GM12865 (cell line): ENCODE results near the gene GJB1.
"Not testable (repeated sequence)": the region's sequence is repeated elsewhere in the genome, so short reads cannot be mapped to it uniquely, and the experiment has no call there.

Source experiments
- DNase-seq: peaks from one replicate; pipeline ENCODE4 v3.0.0; 2010; ENCODE audit warnings: low read depth
- H3K4me3 ChIP-seq: 2 replicates; pipeline ENCODE4 v1.5.1; 2011; ENCODE audit warnings: mild to moderate bottlenecking, low read depth, low read length, control low read depth
- TF ChIP-seq, protein P1 (sequence below): IDR thresholded peaks from 2 replicates; pipeline ENCODE4 v1.5.1; 2011; ENCODE audit warnings: low read length, control low read depth, low read depth, inconsistent platforms; ENCODE audit not compliant: insufficient read depth; ENCODE audit errors: missing control alignments

The GJB1 gene

DNA sequence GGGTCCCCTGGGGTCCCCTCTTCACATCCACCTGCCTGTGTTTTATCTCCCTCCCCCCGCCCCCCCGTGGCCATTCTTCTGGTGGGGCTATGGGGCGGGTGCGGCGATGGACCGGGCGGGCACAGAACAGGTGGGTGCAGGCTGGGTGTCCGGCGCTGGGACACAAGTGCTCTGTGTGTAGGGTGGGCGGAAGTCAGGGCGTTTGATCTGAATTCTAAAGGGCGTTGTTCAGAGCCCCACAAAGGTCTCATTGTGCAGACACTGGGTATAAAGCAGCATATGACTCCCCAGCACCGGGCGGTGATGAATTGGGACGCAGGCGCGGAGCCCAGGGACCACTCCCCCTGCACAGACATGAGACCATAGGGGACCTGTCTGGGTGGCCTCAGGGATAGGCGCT is at the start of gene GJB1:
GJB1 (plus strand) TSS at position 296 of the 400 bp plus-strand sequence. CDS start 484 bp downstream, outside the sequence.
- TF ChIP-seq, protein P1, sequence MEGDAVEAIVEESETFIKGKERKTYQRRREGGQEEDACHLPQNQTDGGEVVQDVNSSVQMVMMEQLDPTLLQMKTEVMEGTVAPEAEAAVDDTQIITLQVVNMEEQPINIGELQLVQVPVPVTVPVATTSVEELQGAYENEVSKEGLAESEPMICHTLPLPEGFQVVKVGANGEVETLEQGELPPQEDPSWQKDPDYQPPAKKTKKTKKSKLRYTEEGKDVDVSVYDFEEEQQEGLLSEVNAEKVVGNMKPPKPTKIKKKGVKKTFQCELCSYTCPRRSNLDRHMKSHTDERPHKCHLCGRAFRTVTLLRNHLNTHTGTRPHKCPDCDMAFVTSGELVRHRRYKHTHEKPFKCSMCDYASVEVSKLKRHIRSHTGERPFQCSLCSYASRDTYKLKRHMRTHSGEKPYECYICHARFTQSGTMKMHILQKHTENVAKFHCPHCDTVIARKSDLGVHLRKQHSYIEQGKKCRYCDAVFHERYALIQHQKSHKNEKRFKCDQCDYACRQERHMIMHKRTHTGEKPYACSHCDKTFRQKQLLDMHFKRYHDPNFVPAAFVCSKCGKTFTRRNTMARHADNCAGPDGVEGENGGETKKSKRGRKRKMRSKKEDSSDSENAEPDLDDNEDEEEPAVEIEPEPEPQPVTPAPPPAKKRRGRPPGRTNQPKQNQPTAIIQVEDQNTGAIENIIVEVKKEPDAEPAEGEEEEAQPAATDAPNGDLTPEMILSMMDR, result no peak
- H3K4me3 ChIP-seq, result no peak within 1 kb of the TSS
- no peak for DNase-seq

GRCh38 chrX:71173440-71173839 is 49.6 kb upstream of the GJB1 start:
- no peak for DNase-seq
- H3K4me3 ChIP-seq, result no peak overlapping the region
- TF ChIP-seq, protein P1, result no peak

GRCh38 chrX:71174795-71175194 is 48.2 kb upstream of the GJB1 start:
- no peak overlapping the region for H3K4me3 ChIP-seq
- DNase-seq, result no peak
- TF ChIP-seq, protein P1, result no peak

DNA sequence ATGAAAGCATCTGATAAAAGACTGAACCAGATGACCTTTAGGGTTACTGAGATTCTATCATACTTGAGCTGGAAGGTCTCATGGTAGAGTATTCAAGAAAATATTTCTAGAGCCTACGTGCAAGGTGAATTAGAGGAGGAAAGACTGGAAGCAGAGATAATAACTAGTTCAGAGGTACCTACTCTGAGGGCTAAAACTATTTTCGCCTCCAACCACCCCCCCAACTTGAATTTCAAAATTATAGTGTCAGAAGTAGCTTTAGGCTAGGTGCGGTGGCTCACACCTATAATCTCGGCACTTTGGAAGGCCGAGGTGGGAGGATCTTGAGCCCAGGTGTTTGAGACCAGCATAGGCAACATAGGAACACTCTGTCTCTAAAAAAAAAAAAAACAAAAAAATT is 47.5 kb upstream of the GJB1 start:
- TF ChIP-seq, protein P1, result no peak
- no peak for DNase-seq
- H3K4me3 ChIP-seq, result no peak overlapping the region

DNA sequence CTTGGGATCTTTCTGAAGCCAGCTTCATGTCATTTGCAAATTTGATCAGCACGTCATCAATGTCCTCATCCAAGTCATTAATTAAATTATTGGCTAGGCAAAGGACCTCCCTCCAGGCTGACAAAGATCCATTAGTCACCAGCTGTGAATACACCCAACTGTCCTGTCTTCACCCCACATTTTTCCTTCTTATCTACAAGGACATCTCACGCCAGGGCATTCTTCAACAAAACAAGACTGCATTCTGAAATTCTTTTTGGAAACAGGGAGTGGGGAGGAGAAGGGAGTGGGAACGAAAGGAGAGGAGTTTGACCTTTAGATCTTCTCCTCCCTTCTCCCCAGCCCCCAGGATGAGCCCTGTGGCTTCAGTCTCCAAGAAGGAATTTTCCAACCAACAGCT is 45.7 kb upstream of the GJB1 start:
- no peak overlapping the region for H3K4me3 ChIP-seq
- no peak for DNase-seq
- TF ChIP-seq, protein P1, result no peak

GRCh38 chrX:71178908-71179307 is 44.1 kb upstream of the GJB1 start:
- TF ChIP-seq, protein P1, result peak; percentile 51
- H3K4me3 ChIP-seq, result no peak overlapping the region
- DNase-seq, result peak; percentile 80

- H3K4me3 ChIP-seq, result peak overlapping the region; percentile 73
- DNase-seq, result not testable (repeated sequence)
Observed at GRCh38 chrX:71180579-71181265, 42.3 kb upstream of the GJB1 start.
